ENCODE data around the gene PLCG1.

The PLCG1 gene

DNA sequence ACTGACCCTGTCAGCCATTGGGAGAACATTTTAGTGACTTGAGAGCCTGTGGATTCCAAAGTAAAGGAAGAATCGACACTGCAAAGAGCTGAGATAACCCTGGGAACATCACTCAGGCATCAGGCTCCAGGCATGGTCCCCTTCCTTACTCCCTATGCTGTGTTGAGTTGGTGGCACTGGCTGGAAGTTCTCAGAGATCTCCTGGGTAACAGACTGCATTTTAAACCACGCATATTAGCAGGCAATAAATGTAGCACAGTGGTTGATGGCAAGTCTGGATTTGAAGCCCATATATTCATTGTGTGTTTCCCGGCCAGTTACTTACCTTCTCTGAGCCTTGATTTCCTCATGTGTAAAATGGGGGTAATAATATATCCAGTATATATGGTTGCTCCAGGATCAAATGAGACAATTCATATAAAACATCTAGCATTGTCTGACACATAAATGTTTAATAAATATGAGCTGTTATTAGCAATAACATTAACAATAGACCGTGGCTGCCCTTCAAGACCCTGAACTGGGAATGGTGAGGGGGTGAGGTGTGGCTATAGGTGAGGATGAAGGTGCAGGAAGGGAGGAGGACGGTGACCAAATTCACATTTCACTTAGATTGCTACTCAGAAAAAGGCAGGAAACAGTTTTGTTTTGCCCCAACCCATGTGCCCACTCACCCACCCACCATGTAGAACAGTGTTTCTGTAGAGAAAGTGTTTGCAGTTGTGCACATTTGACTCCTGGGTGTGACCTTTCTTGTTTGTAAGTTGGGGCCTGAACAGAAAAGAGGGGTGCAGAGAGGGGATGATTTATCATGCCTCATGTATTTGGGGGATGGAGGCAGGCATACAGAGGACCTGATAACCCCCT is 2.1 kb downstream of the PLCG1 start:
- DNase-seq (ENCODE audit: low read depth), result no peak
- TF ChIP-seq, protein P1, sequence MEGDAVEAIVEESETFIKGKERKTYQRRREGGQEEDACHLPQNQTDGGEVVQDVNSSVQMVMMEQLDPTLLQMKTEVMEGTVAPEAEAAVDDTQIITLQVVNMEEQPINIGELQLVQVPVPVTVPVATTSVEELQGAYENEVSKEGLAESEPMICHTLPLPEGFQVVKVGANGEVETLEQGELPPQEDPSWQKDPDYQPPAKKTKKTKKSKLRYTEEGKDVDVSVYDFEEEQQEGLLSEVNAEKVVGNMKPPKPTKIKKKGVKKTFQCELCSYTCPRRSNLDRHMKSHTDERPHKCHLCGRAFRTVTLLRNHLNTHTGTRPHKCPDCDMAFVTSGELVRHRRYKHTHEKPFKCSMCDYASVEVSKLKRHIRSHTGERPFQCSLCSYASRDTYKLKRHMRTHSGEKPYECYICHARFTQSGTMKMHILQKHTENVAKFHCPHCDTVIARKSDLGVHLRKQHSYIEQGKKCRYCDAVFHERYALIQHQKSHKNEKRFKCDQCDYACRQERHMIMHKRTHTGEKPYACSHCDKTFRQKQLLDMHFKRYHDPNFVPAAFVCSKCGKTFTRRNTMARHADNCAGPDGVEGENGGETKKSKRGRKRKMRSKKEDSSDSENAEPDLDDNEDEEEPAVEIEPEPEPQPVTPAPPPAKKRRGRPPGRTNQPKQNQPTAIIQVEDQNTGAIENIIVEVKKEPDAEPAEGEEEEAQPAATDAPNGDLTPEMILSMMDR (conservative IDR thresholded peaks at IDR 0.05; ENCODE audit: low read depth, low read length), result no peak
- H3K4me3 ChIP-seq (ENCODE audit: low read depth, low read length), result peak overlapping the region; percentile 84

DNA sequence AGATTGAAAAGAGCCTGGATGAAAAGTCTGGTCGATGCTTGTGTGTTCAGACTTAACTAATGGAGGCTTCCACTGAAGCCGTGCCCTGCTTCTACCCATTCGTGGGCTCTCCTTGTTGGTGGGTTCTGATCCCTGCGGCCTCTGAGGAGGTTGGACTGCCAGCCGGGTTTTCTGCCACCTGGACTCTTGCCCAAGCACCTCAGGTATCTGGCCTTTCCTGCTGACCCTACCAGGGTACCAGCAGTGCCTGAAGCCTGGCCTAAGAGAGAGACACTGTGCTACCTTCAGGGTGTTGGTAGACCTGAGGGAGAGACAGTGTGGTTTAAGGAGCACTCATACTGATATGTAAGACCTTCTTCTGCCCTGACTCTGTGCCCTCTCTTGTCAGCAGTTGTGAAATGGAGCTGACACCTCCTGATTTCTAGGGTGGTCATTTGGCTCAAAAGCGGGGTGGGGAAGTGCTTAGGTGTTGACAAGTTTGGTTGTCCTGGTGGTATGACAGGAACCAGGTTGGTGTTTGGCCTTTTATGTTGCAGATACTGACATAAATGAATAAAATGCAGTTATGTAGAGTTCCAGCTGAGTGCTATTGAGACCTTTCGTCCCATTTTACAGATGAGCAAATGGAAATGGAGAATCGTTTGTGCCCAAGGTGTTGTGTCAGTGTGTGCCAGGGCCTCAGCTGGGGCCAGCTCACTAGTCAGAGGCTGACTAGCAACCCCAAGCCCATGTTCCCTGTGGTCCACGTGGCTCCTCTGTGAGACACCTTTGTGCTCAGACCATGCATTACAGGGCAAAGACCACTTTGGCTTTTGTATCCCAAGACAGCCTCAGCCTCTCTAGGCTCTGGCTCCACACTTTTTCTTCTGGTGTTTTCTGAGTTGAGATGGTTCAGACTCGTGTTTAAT is 3.1 kb downstream of the PLCG1 start:
- H3K4me3 ChIP-seq (ENCODE audit: low read depth, low read length), result no peak overlapping the region
- TF ChIP-seq, protein P1 (conservative IDR thresholded peaks at IDR 0.05; ENCODE audit: low read depth, low read length), result no peak
- DNase-seq (ENCODE audit: low read depth), result no peak

DNA sequence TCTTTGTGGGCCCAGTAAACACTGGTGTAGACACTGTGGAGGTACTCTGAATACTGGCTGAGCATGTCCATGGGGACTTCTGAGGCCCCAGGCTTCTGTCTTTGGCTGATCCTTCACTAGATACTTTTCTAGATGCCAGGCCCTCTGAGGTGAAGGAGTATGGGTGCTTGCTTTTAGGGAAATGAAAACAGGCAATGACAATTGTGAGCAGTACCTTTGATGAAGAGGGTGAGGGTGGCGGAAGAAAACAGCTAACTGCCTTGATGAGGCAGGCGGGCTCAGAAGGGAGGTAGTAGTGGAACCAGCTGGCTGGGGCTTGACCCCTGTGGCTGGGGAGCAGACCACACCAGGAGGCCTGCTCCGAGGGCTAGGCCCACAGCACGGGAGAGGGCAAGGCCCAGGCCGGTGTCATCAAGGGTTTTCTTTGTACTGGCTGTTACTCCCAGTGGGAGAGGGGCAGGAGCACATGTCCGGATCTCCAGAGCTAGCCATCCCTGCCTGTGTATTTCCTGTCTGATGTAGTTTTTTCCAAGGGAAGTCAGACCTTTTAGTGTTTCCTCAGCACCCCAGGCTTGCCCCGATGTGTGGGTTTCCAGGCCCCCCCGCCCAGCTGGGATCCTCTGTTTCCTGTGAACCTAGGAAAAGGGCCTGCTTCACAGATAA is 3.9 kb downstream of the PLCG1 start:
- TF ChIP-seq, protein P1 (conservative IDR thresholded peaks at IDR 0.05; ENCODE audit: low read depth, low read length), result no peak
- no peak overlapping the region for H3K4me3 ChIP-seq (ENCODE audit: low read depth, low read length)
- peak; percentile 71 for DNase-seq (ENCODE audit: low read depth)

DNA sequence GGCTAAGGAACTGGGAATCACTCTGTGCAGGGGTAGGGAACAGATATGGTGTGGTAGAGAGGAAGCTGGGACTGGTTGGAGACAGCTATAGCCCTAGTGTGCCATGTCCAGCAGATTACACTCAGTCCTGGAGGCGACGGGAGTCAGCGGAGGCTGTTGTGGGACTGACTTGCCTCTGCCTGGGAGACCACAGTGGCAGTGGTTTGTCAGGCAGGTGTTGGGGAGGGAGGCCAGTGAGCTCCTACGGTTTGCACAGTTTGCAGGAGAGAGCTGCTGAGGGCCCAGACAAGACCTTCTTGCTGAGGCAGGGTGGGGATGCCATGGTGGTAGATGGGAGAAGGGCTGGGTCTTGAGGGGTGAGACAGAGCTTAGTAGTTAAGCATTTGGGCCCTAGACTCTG is 4.9 kb downstream of the PLCG1 start:
- TF ChIP-seq, protein P1 (conservative IDR thresholded peaks at IDR 0.05; ENCODE audit: low read depth, low read length), result no peak
- no peak for DNase-seq (ENCODE audit: low read depth)
- H3K4me3 ChIP-seq (ENCODE audit: low read depth, low read length), result no peak overlapping the region

DNA sequence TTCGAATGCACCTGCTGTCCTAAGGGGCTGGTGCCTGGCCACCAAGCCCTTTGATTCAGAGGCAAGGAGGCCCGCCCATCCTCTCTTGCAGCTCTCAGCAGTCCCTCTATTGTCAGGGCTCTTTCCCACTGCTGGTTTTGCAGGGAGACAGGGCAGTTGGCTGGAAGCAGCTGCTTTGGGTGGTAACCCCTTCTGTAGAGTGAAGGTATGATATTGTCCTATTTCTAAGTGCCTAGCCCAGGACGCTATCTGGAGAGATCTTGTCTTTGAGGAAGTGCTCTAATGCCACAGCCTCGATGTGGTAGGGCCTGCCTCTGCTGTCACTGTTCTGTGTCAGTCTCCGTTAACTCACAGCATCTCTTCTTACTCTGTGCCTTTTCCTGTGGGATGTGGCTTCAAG is 5.6 kb downstream of the PLCG1 start:
- DNase-seq (ENCODE audit: low read depth), result no peak
- TF ChIP-seq, protein P1 (conservative IDR thresholded peaks at IDR 0.05; ENCODE audit: low read depth, low read length), result no peak
- no peak overlapping the region for H3K4me3 ChIP-seq (ENCODE audit: low read depth, low read length)

DNA sequence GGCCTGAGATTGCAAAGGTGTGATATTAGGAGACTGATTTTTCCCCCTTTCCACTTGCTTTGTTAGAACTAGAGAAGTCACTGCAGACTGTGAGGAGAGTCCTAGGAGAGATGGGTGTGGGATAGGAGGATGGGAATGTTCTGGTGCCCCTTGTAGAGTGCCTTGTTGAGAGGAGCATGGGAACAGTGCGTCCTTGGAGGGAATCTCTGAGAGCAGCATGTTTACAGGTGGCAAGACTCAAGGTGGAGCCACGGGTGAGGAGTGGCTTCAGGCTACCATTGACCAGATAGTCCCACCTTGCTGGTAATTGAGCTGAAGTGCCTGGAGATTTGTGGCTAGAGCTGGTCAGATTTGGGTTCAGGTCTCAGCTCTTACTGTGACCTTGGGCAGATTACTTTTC is 6.0 kb downstream of the PLCG1 start:
- no peak for DNase-seq (ENCODE audit: low read depth)
- H3K4me3 ChIP-seq (ENCODE audit: low read depth, low read length), result no peak overlapping the region
- TF ChIP-seq, protein P1 (conservative IDR thresholded peaks at IDR 0.05; ENCODE audit: low read depth, low read length), result no peak

Data from choroid plexus epithelial cell (primary cell).